Mesodermal cell (in vitro differentiated cells): ENCODE results near the gene PLEKHS1.
"Not testable (repeated sequence)": the region's sequence is repeated elsewhere in the genome, so short reads cannot be mapped to it uniquely, and the experiment has no call there.

Experiments used
- H3K27ac ChIP-seq: 2 replicates; pipeline ENCODE4 v1.7.0; 2013; ENCODE audit warnings: mild to moderate bottlenecking, low read depth, low read length, moderate library complexity; ENCODE audit not compliant: severe bottlenecking
- H3K36me3 ChIP-seq: 2 replicates; pipeline ENCODE4 v1.7.1; 2013; ENCODE audit warnings: mild to moderate bottlenecking, low read length, moderate library complexity; ENCODE audit not compliant: control insufficient read depth, insufficient read depth
- H3K4me1 ChIP-seq: one replicate; pipeline ENCODE4 v1.7.1; 2013; ENCODE audit warnings: mild to moderate bottlenecking, low read length; ENCODE audit not compliant: insufficient read depth, control insufficient read depth, poor library complexity, severe bottlenecking
- H3K4me3 ChIP-seq: 2 replicates; pipeline ENCODE4 v1.7.0; 2013; ENCODE audit warnings: low read length, control low read depth, mild to moderate bottlenecking; ENCODE audit not compliant: insufficient read depth, poor library complexity, severe bottlenecking; ENCODE audit errors: extremely low read depth
- H3K9me3 ChIP-seq: 2 replicates; pipeline ENCODE4 v1.7.1; 2013; ENCODE audit warnings: mild to moderate bottlenecking, low read length, moderate library complexity; ENCODE audit not compliant: control insufficient read depth
- WGBS, 2 experiments: methylation state at CpG; one replicate each; pipeline ENCODE4 v1.1.5; 2013; ENCODE audit warnings: missing lambda C conversion rate in 2 of 2; ENCODE audit not compliant: insufficient coverage in 2 of 2; 5-methylcytosine and 5-hydroxymethylcytosine counted together

The PLEKHS1 gene

DNA sequence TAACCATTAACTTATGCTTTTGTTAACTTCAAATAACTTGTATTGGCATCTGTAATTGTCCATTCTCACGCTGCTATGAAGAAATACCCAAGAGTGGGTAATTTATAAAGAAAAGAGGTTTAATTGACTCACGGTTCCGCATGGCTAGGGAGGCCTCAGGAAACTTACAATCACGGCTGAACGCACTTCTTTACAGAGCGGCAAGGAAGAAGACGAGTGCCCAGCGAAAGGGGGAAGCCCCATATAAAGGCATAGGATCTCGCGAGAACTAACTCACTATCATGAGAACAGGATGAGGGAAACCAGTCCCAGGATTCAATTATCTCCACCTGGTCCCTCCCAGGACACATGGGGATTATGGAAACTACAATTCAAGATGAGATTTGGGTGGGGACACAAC is 77.1 kb downstream of the PLEKHS1 start:
- H3K9me3 ChIP-seq, H3K4me1 ChIP-seq, H3K27ac ChIP-seq, H3K4me3 ChIP-seq, H3K36me3 ChIP-seq: not testable (repeated sequence)
- WGBS, 2 experiments: 95 to 98% methylated on average over 8 to 9 of the region's 10 CpGs
